UCSD-AML1 (cell line): ENCODE data around the gene ZNF354C.

Source experiments
- DNase-seq: peaks from one replicate; lab custom pipeline; 2025; ENCODE audit not compliant: unreplicated experiment; lab: John Stamatoyannopoulos, UW

The ZNF354C gene

DNA sequence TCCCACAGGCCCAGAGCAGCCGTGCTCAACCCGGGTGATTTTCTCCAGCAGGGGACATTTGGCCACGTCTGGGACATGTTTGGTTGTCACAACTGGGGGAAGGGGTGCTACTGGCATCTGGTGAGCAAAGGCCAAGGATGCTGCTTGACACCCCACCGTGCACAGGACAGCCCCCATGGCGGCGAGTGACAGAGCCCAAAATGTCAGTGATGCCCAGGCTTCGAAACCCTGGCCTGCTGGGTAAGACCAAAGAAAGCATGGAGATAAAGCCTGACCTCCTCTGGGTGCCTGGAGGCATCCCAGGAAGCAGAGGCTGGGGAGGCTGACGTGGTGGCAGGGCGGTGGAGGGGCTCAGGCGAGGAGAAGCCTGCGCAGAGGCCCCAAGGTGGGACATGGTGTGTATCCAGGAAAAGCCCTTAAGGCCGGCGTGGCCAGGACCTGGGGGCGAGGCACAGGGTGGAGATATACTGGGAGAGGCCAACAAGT lies 66.4 kb downstream of the ZNF354C start:
- no peak for DNase-seq

DNA sequence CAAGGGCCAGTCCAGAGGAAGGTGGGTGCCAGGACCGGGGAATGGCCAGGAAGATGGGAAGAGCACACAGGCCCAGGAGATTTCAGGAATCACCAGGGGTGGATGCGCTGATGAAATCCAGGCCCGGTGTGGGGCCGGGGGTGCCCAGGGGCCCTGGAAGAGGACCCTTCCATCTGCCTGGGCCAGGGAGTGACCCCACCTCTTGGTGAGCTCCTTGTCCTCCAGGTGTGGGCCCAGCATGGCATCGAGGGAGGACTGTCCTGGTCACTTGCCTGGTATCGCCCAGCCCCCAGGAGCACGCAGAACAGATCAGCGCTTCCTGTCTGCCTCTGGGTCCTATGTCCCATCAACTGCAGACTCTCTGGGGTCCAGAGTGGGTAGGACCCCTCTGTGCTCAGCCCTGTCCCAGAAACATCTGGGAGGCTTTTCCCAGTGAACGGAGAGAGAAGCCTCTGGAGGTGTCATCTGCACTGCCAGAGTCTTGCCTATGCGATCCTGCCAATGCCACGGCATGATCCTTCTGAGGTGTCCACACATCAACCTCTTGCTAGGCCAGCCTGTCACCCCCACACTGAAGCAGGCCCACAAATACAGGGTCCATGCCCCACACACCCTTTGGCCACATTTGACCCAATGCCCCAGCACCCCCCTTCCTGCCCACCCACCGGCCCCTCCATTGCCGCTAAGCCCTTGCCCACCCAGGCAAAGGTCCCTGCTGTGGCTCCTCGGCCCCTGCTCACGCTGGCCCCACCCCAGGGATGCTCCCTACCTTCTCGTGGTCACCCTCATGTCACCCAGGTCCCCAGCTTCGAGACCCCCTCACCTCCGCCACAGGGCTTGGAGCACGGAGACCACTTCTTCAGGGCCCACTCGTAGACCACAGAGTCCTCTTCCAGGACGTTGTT lies 67.2 kb downstream of the ZNF354C start:
- no peak for DNase-seq

DNA sequence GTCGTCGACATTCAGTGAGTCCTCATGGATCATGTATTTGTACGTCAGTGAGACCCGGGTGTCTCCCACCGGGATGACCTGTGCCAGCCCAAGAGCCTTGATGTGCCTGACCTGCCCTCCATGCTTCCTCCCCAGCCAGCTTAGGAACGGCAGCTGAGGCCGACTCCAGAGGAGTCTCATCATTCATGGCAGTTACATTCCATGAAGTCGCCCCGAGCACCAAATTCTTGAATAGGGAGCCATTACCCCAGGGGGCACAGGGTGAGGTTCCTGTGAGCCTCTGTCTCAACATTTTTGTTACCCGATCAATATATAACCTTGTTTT lies 67.8 kb downstream of the ZNF354C start:
- DNase-seq: no peak

DNA sequence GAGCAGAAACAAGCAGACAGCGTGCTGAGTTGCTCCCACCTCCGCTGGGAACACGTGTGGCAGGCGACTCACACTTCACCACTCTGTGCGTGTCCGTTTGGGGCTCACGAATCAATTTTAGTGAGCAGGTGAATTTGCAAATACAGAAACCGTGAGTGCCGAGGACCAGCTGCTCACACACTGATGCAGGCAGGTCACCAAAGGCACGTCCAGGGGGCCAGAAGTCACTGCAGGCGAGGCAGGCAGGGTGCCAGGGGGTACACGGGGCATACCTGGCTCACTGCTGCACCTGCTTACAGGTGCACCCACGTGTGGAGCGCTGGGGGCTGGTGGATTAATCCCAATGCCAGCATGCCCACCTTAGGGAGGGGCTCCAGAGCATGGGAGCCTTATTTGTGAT lies 68.8 kb downstream of the ZNF354C start:
- DNase-seq: no peak

DNA sequence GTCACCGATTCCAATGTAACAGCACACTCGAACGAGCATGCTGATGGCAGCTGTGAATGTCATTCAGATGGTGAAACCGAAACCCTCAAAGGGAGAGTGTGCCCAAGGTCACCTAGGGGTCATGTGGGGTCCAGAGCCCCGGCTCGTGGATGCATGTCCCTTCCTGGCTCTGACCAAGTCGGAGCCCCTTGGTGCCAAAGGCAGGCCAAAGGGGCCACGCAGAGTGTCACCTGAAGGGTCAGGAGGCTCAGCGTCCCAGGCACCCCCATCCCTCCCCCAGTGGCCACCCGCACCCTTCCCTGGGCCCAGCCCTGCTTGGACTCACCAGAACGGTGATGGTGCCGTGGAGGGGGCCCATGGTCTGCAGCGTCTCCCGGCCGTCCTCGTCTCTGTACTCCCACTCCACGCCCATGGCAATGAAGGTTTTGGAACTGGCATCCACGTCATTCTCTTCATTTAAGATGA lies 69.5 kb downstream of the ZNF354C start:
- DNase-seq: no peak

DNA sequence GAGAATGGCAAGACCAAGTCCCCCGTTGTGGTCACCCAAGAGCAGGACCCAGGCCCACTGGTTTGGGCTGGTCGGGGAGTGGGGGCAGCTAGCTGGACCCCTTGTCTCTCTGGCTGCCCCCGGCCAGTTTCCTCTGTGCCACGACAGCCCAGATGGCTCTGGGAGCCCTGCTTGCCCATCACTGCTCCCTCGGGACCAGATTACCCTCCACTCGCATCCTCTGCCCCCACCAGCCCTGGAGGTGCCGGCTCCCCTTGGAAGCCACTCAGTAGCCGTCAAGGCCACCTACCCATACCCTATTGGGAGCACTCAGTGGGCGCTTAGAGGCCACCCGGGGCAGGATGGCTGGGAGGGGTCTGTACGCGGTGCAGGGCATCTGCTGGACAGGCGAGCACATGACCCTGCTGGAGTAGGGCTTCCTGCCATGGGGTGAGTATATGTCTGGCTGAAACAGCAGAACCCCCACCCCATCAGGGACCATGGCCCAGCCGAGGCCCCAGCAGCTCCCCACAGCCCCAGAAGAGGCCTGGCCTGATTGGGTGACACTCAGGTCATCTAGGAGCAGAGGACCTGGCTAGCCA lies 70.0 kb downstream of the ZNF354C start:
- no peak for DNase-seq

DNA sequence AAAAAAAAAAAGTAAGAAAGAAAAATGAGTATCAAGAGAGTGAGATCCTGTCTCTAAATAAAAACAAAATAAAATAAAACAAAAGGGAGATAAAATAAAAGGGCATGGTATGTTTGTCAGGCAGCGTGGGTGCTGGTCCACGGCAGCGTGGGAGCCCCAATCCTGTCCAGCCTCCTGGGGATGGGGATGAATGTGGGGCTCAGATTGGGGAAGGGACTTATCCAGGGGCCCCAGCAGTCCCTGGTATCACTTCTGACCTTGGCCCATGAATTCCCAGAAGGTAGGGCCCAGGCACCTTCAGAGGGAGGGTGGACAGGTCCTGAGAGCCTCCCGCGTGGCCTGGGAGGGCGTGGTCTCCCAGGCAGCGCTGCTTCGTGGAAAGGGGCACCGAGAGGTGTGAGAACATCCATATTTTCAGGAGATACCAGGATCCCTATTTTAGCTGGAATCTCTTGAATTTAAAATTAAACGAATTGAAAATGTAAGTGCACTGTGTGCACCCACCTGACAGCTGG lies 71.2 kb downstream of the ZNF354C start:
- DNase-seq: no peak

DNA sequence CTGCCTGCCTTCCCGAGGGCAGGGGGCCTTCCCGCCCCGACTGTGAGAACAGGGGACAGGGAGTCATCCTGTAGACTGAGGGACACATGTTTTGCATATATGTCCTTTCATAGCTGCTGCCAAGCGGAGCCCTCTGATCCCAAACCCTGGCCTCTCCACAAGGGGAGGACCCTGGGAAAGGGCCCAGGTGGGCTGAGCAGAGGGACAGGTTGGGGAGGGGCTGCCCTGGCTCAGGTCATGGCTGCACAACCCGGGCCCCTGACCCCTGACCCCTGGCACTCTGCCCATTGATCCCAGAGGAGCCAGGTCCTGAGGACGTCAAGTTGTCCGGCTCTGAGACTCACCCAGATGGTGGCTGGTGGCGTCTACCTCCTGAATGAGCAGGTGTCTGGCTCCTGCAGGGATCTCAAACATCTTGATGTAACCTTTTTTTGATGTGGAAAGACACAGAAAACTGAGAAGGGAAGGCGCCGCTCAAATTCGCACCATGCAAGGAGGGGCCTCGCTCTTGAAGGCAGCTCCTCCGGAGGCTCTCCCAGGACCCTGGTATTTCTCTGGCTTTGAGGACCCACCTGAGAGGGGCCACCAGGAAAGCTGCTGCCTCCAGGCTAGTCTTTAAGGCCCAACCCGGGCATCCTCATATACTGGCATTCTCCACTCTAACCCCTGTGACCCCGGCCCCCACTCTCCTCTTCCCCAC lies 71.9 kb downstream of the ZNF354C start:
- no peak for DNase-seq

DNA sequence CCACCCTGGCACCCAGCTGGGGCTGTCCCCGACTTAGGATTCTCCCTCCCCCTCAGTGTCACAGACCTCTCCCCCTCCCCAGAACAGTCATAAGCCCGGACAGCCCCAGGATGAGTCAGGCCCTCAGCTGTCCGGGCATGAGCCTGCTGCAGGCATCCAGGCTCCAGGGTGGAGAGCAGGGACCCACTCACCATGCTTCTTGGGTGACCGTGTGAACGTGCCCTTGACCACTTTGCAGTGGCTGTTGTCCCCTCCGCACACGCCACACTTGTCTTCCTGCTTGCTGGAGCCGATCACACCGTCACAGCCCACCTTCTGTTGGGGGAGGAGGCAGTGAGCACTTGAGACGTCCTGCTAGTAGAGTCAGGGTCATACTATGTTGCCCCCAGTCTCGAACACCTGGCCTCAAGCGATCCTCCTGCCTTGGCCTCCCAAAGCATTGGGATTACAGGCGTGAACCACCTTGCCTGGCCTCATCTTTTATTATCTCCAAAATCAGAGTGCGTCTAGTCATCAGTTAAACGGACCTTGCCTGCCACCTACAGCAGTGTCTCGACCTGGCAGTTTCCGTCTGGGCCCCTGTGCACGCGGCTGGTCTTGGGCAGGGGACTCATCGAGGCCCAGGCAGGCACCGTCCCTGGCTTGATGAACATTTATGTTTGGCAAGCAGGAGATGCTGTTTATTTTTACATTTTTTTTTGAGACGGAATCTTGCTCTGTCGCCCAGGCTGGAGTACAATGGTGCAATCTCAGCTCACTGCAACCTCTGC lies 72.6 kb downstream of the ZNF354C start:
- DNase-seq: no peak
